Head of caudate nucleus (tissue), 42 donors: Measurements from ENCODE around the gene PHF21A.

ENCODE experiments used
- DNase-seq, 42 donors: peaks; one replicate each; pipeline versions ENCODE4 v3.0.0 to v3.0.0-alpha.2; 2020 to 2021; ENCODE audit warnings: mixed read lengths in 7 of 42
- intact Hi-C: fragments of 100-400 bp; cut with DNase I; formaldehyde crosslinking; loops from one replicate; pipeline ENCODE4 v1.15.0; 2022

Gene PHF21A

DNA sequence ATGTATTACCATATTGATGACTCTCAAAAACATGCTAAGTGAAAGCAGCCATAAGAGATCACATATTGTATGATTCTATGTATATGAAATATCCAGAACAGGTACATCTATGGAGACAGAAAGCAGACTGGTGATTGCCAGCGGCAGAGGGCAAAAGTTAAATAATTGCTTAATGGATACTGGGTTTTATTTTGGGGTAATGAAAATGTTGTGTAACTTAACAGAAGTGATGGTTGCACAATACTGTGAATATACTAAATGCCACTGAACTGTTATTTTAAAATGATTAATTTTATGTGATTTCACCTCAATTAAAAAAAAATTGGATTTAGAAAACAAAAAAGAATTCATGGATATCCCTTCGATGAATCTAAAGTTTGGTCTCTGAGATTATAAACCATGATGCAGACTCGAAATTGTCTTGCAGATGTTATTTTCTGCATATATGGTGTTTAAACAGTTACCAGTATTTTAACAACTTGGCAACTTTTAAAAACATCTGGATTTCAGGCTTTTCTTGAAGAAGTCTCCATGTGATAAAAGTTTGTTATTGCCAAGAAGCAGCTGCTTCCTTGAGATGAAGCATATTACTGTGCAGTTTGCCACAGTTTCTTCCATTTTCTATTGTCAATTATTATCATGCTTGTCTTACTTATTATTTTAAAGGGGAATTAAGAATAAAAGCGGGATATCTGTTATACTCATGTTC lies 160.7 kb downstream of the PHF21A start:
- intact Hi-C loops, result no loop called here
- no peak for DNase-seq

GRCh38 chr11:45959851-45960250 lies 161.4 kb downstream of the PHF21A start:
- DNase-seq, result no peak
- intact Hi-C loops, result no loop called here

- DNase-seq, result peak in 6 of 42 donors; percentile 16 to 56 (median 38)
- intact Hi-C loops, result no loop called here
Observed at GRCh38 chr11:45949992-45950407, 171.3 kb downstream of the PHF21A start.

DNA sequence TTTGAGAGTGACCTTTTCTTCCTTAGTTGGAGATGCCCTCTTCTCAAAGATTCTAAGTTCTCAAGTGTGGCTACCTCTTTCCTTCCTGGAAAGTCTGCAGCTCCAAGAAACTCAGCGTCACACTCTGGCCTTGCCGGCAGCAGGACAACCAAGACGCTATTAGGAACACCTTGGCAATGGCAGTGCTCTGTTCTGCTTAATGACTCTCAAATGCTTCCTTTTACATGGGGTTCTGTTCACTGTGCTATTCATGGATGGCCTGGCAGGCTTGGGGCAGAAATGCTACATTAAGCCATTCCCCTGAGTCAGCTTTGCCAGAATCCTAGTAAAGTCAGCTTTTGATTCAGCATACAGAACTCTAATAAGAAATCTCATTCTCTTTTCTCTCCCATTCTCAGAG lies 172.9 kb downstream of the PHF21A start:
- DNase-seq, result peak in 13 of 42 donors; percentile 21 to 70 (median 47)
- intact Hi-C loops, result no loop called here

- intact Hi-C loops, result no loop called here
- no peak for DNase-seq
Observed at GRCh38 chr11:45947885-45948284, 173.4 kb downstream of the PHF21A start.

GRCh38 chr11:45945397-45945999 lies 175.8 kb downstream of the PHF21A start:
- intact Hi-C loops, result no loop called here
- DNase-seq, result no peak

DNA sequence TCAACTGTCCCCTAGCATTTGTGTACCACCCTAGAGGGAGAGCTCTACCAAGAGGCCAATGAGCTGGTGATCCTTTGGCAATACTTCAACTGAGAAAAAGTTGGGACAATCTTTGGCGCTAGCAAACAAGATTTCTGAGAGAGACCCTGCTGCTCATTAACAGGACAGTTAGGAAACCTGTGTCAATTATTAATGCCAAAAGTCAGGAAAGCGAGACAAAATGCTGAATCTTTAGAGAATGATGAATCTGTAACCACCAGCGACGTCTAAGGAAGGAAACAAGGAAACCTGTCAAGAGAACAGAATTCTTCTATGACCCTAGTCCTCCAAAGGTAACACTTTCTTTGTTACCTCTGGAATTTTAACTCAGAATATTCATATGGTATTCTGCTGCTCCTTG lies 178.9 kb downstream of the PHF21A start:
- intact Hi-C loops, result no loop called here
- DNase-seq, result no peak

- intact Hi-C loops, result no loop called here
Observed at GRCh38 chr11:45941285-45941684, 180.0 kb downstream of the PHF21A start.

GRCh38 chr11:45939836-45940235 lies 181.4 kb downstream of the PHF21A start:
- intact Hi-C loops, result no loop called here
- no peak for DNase-seq

More at GRCh38 chr11:45941285-45941684, 180.0 kb downstream of the PHF21A start:
- no peak for DNase-seq

DNA sequence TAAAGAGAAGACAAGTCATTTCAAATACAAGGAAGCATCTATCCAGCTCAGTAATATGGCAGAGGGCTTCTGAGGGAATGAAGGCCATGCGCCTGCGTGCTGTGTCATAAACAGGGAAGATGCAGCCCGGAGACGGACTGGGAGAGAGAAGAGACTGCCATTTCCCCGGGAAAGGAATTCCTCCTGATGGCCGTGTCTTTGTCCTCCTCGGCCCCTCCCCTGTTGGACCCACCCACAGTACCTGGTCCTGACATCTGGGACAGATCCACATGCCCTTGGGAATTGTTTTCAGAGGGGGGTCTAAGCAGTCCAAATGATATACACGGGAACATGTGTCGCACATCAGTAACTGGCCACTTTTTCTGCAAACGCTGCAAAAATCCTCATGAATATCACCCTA lies 183.3 kb downstream of the PHF21A start:
- intact Hi-C loops, result no loop called here

GRCh38 chr11:45936511-45937054 lies 184.7 kb downstream of the PHF21A start:
- no peak for DNase-seq
- intact Hi-C loops, result no loop called here

More for the DNA sequence above, 183.3 kb downstream of the PHF21A start:
- DNase-seq, result no peak

DNA sequence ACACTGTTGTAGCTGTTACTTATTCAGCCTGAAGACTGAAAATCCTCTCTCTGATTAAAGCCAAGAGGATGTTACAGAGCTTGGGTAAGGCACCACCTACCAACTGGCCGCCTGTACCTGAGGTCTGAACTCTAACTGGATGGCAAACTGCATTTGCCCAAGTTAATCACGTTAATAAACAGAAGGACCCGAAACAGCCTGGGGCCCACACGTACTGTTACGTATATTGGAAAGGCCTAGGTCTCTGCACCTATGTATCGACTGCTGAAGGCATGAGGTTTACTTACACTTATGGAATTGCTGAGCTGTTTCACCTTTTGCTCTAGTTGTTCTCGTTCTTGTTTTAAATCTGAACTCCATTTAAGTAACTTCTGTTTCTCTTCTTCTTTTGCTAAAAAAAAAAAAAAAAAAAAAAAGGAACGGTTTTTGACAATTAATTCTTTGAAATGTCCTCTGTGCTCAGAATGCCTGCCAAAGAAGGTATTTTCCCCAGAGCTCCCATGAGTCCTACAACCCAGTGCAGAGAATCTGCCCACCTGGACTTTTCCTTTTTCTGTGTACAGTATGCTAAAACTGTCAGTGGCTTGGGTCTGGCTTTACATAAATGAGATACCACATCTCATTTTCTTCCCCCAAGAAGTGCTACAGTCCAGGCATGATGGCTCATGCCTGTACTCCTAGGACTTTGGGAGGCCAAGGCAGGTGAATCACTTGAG lies 185.7 kb downstream of the PHF21A start:
- intact Hi-C loops, result no loop called here
- DNase-seq, result peak in 1 of 42 donors; percentile 11

DNA sequence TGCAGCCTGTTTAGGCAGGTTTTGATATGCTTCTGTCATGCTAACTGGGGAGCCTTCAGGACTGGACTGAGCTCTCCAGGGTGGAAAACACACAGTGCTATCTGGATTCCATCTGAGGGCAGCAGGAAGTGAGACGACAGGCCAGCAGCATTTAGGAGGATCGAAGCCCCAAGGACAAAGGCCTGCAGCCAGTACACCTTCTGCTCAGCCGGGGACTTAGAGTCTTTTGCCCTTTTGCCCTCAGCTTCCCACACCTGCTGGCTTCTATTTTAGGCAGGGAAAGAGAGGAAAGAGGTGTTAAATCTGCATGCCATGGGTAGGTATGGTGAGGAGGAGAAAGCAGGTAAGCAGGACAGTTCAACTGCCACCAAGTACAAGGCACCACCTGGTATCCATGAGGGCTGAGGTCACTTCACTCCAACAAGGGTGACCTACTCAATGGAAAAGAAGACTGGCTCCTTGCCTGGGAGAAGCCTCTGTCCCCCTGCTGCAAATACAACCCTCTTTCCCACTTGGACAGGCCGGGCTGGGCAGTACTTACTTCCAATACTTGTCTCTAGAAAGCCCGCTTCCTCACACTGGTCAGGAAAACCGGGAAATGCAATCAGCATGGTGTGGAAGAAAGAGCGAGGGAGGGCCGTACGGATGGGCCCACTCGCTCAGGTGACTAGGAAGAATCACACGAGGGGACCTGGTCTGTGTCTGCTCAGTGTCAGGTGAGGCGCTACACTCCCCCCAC lies 186.5 kb downstream of the PHF21A start:
- DNase-seq, result peak in 2 of 42 donors; percentile 13 to 23
- intact Hi-C loops, result no loop called here

- DNase-seq, result peak in 3 of 42 donors; percentile 23 to 28 (median 26)
- intact Hi-C loops, result no loop called here
Observed at GRCh38 chr11:45933846-45934579, 187.2 kb downstream of the PHF21A start.

DNA sequence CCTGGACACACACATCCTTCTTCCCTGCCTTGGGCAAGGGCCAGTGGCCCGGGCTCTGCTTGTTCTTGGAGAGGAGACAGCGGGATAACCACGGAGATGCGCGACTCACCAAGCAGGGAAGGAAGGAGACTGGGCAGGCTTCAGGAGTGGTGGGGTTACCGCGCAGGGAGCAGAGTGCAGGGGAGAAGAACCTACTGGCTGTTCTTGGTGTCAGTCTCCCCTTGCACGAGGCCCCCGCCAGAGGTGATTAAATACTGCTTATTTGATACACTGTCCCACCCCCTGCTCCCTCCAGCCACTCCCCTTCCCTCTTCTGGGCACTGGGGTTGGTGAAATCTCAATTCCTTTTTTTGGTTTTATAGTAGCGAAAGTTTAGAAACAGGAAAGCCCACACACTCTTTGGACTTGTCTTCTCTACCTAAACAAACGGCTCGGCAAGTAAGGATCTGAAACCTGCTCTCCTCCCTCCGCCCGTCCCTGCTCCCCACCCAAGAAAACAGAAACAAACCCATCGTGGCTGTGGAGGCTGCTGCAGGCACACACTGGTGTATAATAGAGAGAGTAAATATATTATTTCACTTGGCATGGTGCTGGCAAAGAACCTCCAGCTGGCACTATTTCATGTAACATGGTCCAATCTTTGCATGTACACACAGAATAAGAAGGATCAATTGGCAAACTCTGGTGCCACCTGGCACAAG lies 188.0 kb downstream of the PHF21A start:
- intact Hi-C loops, result no loop called here
- peak in 3 of 42 donors; percentile 16 to 24 (median 21) for DNase-seq

DNA sequence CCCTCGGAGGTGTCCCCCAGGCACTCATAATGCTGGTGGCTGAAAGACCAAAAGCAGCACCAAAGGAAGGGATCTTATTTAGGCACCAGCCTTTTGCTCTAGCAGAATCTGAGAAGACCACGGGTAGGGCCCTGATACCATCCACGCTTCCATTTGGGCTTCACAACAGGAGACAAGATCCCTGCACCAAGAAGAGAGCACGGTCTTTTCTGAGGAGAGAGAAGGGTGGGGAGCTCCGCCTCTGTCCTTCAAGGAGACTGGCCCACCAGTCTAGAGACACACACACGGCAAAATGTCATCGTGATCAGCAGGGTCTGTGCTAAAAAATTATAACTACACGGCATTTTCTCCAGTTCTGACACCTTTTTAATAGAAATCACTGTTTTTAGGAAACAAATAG lies 189.0 kb downstream of the PHF21A start:
- intact Hi-C loops, result no loop called here

GRCh38 chr11:45931739-45932138 lies 189.5 kb downstream of the PHF21A start:
- intact Hi-C loops, result no loop called here

More for the DNA sequence above, 189.0 kb downstream of the PHF21A start:
- DNase-seq, result peak in 1 of 42 donors; percentile 5

More at GRCh38 chr11:45931739-45932138, 189.5 kb downstream of the PHF21A start:
- DNase-seq, result peak in 2 of 42 donors; percentile 9 to 16
